ENCODE measurements around the gene AZU1.

DNA sequence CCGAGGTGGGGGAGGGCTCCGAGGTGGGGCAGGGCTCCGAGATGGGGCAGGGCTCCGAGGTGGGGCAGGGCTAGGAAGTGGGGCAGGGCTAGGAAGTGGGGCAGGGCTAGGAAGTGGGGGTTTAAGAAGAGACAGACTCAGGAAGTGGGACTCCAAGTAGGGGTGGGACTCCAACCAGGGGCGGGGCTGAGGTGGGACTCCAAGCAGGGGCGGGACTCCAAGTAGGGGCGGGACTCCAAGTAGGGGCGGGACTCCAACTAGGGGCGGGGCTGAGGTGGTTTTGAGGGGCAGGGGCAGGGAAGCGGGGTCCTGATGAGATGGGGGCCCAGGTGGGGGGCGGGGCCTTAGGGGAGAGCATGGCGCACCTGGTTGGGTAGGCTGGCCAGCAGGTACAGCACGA is 45.4 kb downstream of the AZU1 start:
- no peak for TF ChIP-seq CTCF (IDR thresholded peaks at IDR 0.05)
- TF ChIP-seq POLR2A (IDR thresholded peaks at IDR 0.05): no peak

All from thyroid gland (tissue), 4 donors.